GM18499 (cell line): ENCODE data around the gene DIPK1A.
"Not testable (repeated sequence)": the region's sequence is repeated elsewhere in the genome, so short reads cannot be mapped to it uniquely, and the experiment has no call there.

ENCODE experiments used
- ATAC-seq: cut with Tn5 transposase; IDR thresholded peaks from one replicate; pipeline ENCODE4 v1.9.1; 2021; ENCODE audit warnings: moderate number of reproducible peaks; ENCODE audit not compliant: insufficient read depth, unreplicated experiment

The DIPK1A gene

GRCh38 chr1:92985101-92985500, 23.8 kb upstream of the DIPK1A start:
- ATAC-seq: no peak

- ATAC-seq: no peak
Observed at GRCh38 chr1:92980732-92981647, 19.7 kb upstream of the DIPK1A start.

GRCh38 chr1:92975551-92976232, 14.4 kb upstream of the DIPK1A start:
- ATAC-seq: peak; percentile 54

GRCh38 chr1:92974112-92974511, 12.8 kb upstream of the DIPK1A start:
- not testable (repeated sequence) for ATAC-seq

- no peak for ATAC-seq
Observed at GRCh38 chr1:92973203-92973897, 12.1 kb upstream of the DIPK1A start.

- ATAC-seq: no peak
Observed at GRCh38 chr1:92972409-92973129, 11.3 kb upstream of the DIPK1A start.

GRCh38 chr1:92971932-92972331, 10.7 kb upstream of the DIPK1A start:
- not testable (repeated sequence) for ATAC-seq

- ATAC-seq: no peak
Observed at GRCh38 chr1:92970990-92971689, 9.9 kb upstream of the DIPK1A start.

- no peak for ATAC-seq
Observed at GRCh38 chr1:92969517-92969916, 8.3 kb upstream of the DIPK1A start.

GRCh38 chr1:92968138-92969032, 7.1 kb upstream of the DIPK1A start:
- ATAC-seq: no peak

- no peak for ATAC-seq
Observed at GRCh38 chr1:92964998-92965397, 3.7 kb upstream of the DIPK1A start.

GRCh38 chr1:92964316-92964715, 3.1 kb upstream of the DIPK1A start:
- no peak for ATAC-seq

GRCh38 chr1:92961896-92962752, 862 bp upstream of the DIPK1A start:
- ATAC-seq: peak; percentile 64

GRCh38 chr1:92960395-92961130, 699 bp downstream of the DIPK1A start:
- peak; percentile 22 for ATAC-seq

GRCh38 chr1:92958203-92958970, 2.9 kb downstream of the DIPK1A start:
- no peak for ATAC-seq

- ATAC-seq: no peak
Observed at GRCh38 chr1:92957030-92957734, 4.1 kb downstream of the DIPK1A start.
